GM12874 (cell line): ENCODE results near the gene DNM1L.

Experiments
- CTCF ChIP-seq: IDR thresholded peaks from 2 replicates; pipeline ENCODE4 v1.5.1; 2011; ENCODE audit warnings: low read depth, mild to moderate bottlenecking, control low read depth, low read length, moderate library complexity; ENCODE audit not compliant: insufficient read depth

The DNM1L gene

DNA sequence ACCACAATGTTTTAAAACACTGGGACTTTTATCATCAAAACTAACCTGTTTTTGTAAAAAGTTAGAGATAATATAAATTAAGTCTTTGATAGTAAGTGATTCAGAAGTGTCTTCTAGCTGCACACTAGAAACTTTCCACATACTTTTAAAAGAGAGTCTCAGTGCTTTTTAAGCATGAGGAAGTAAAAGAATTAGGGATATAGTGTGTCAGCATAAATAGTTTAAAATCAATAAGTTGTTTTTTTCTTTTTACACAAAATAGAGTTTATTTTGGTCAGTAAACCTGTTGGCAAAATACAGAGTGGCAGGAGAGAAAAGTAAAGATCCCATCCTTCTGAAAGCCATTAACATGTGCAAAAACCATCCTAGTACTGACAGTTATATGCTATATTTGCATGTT lies 1.7 kb downstream of the DNM1L start:
- no peak for TF ChIP-seq CTCF

- TF ChIP-seq CTCF, result no peak
Measured at GRCh38 chr12:32681272-32681671, 2.2 kb downstream of the DNM1L start.

GRCh38 chr12:32686340-32686739 lies 7.2 kb downstream of the DNM1L start:
- TF ChIP-seq CTCF, result no peak

- no peak for TF ChIP-seq CTCF
Measured at GRCh38 chr12:32688786-32689185, 9.7 kb downstream of the DNM1L start.

- TF ChIP-seq CTCF, result no peak
Measured at GRCh38 chr12:32690927-32691326, 11.8 kb downstream of the DNM1L start.

GRCh38 chr12:32692358-32692757 lies 13.3 kb downstream of the DNM1L start:
- TF ChIP-seq CTCF, result no peak

DNA sequence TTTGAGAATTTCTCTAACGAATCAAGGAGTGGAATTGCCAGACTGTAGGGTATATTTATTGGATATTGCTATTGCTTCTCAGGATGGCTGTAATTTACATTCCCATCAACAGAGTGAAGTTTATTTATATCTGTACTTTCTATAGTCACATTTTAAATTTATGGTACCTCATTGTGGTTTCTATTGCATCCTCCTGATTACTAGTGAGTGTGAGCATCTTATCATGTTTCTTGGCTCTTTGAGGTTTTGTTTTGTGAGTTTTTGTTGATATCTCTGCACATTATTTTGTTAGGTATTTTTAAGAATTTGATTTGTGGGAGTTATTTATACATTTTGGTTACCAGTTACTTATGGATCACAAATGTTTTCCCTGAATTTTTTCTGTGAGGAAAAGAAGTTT lies 13.9 kb downstream of the DNM1L start:
- no peak for TF ChIP-seq CTCF

- TF ChIP-seq CTCF, result no peak
Measured at GRCh38 chr12:32695787-32696186, 16.7 kb downstream of the DNM1L start.
